Measurements from ENCODE around the gene MRPL10.
A peak's percentile ranks its signal among the peaks of the same experiment; 100 is the strongest.

The MRPL10 gene

GRCh38 chr17:47818002-47818695 lies 13.2 kb downstream of the MRPL10 start:
- peak overlapping the region; percentile 78 for H3K27ac ChIP-seq
- TF ChIP-seq, protein P1, sequence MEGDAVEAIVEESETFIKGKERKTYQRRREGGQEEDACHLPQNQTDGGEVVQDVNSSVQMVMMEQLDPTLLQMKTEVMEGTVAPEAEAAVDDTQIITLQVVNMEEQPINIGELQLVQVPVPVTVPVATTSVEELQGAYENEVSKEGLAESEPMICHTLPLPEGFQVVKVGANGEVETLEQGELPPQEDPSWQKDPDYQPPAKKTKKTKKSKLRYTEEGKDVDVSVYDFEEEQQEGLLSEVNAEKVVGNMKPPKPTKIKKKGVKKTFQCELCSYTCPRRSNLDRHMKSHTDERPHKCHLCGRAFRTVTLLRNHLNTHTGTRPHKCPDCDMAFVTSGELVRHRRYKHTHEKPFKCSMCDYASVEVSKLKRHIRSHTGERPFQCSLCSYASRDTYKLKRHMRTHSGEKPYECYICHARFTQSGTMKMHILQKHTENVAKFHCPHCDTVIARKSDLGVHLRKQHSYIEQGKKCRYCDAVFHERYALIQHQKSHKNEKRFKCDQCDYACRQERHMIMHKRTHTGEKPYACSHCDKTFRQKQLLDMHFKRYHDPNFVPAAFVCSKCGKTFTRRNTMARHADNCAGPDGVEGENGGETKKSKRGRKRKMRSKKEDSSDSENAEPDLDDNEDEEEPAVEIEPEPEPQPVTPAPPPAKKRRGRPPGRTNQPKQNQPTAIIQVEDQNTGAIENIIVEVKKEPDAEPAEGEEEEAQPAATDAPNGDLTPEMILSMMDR (conservative IDR thresholded peaks at IDR 0.05; ENCODE audit: low read depth) = no peak
- DNase-seq (ENCODE audit: low spot score) = no peak
- POLR2A ChIA-PET (ENCODE audit: low non-redundant PET) = no interaction called here
- CTCF ChIA-PET = no interaction called here

GRCh38 chr17:47816947-47817346 lies 14.4 kb downstream of the MRPL10 start:
- peak overlapping the region; percentile 78 for H3K27ac ChIP-seq
- TF ChIP-seq, protein P1 (conservative IDR thresholded peaks at IDR 0.05; ENCODE audit: low read depth) = no peak
- CTCF ChIA-PET = no interaction called here
- POLR2A ChIA-PET (ENCODE audit: low non-redundant PET) = no interaction called here
- DNase-seq (ENCODE audit: low spot score) = no peak

DNA sequence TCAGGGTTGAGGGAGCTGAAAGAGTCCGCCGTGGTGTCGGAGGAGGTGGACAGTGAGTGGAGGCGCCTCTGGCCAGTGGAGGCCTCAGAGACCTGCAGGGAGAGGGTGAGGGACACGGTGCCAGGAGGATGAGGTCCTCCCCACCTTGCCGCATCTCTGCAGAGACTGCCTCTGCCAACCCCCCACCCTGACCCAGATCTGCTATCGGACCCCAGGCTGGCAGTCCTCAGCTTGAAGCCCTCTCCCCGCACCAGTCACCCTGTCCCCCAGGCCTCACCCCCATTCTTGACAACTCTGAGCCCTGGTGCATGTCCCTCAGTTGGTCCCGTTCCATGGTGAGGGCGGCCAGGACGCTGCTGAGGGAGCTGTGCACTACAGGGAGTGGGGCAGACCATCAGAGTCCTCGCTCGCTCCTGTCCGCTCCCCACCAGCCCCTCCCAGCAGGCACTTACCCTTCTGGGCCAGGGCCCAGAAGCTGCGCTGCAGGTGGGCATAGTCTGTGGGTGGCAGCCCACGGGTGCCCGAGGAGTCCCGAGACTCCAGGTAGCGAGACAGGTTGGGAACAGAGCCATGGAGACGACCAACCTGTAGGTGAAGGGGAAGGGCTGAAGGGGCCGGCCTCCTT lies 15.1 kb downstream of the MRPL10 start:
- CTCF ChIA-PET = no interaction called here
- TF ChIP-seq, protein P1 (conservative IDR thresholded peaks at IDR 0.05; ENCODE audit: low read depth) = no peak
- POLR2A ChIA-PET (ENCODE audit: low non-redundant PET) = no interaction called here
- H3K27ac ChIP-seq = no peak overlapping the region
- no peak for DNase-seq (ENCODE audit: low spot score)

GRCh38 chr17:47815106-47815918 lies 16.0 kb downstream of the MRPL10 start:
- TF ChIP-seq, protein P1 (conservative IDR thresholded peaks at IDR 0.05; ENCODE audit: low read depth) = no peak
- ChIA-PET CTCF (interaction anchor here (0.6 kb wide), 1 partner anchor 39 kb away, joined by 3 read pairs; no protein-coding TSS in a partner anchor), POLR2A (ENCODE audit: low non-redundant PET) (no interaction called here)
- H3K27ac ChIP-seq = no peak overlapping the region; the same call in 1 of the 2 replicates
- DNase-seq (ENCODE audit: low spot score) = no peak

GRCh38 chr17:47813512-47814031 lies 17.8 kb downstream of the MRPL10 start:
- ChIA-PET CTCF (no interaction called here), POLR2A (ENCODE audit: low non-redundant PET) (no interaction called here)
- TF ChIP-seq, protein P1 (conservative IDR thresholded peaks at IDR 0.05; ENCODE audit: low read depth) = no peak
- DNase-seq (ENCODE audit: low spot score) = no peak
- no peak overlapping the region for H3K27ac ChIP-seq

DNA sequence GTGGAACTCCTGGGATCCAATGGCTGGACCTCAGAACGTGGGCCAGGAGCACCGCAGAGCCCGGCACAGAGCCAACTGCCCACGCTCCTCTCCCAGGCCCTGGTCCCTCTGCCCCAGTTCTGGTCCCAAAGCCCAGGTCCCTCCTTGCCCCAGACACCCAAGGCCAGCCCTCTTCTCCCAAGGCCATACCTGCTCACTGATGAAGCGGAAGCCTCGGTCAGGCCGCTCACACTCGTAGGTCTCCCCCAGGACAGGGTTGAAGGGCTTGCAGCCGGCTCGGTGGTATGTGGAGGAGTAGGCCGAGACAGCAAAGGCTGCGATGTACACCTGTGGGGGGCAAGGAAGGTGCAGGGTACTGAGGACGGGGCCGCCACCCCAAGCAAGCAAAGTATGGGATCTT lies 18.3 kb downstream of the MRPL10 start:
- ChIA-PET CTCF (interaction anchor here (0.6 kb wide), 1 partner anchor 122 kb away, joined by 3 read pairs; no protein-coding TSS in a partner anchor), POLR2A (ENCODE audit: low non-redundant PET) (no interaction called here)
- TF ChIP-seq, protein P1 (conservative IDR thresholded peaks at IDR 0.05; ENCODE audit: low read depth) = no peak

More for the DNA sequence above, 18.3 kb downstream of the MRPL10 start:
- DNase-seq (ENCODE audit: low spot score) = no peak
- no peak overlapping the region for H3K27ac ChIP-seq

All from RWPE1 (cell line).